Measurements from ENCODE around the gene AARS2.

AARS2 gene

DNA sequence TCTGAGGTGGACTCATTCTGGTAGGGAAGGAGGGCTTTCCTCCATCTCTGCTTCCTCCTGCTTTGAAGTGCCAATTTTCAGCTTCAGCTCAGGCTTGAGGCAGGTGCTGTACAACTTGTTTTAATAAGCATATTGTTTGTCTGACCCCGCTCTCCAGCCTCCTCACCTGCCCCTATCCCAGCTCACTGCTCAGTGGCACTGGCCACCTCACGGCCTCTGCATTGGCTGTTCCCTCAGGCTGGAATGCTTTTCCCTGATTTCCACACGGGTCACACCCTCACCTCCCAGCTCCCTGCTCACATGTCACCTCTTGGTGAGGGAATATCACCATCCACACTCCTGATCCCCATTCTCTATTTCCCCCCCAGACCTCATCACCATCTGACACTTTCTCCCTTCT is 14.3 kb downstream of the AARS2 start:
- no peak for DNase-seq

DNA sequence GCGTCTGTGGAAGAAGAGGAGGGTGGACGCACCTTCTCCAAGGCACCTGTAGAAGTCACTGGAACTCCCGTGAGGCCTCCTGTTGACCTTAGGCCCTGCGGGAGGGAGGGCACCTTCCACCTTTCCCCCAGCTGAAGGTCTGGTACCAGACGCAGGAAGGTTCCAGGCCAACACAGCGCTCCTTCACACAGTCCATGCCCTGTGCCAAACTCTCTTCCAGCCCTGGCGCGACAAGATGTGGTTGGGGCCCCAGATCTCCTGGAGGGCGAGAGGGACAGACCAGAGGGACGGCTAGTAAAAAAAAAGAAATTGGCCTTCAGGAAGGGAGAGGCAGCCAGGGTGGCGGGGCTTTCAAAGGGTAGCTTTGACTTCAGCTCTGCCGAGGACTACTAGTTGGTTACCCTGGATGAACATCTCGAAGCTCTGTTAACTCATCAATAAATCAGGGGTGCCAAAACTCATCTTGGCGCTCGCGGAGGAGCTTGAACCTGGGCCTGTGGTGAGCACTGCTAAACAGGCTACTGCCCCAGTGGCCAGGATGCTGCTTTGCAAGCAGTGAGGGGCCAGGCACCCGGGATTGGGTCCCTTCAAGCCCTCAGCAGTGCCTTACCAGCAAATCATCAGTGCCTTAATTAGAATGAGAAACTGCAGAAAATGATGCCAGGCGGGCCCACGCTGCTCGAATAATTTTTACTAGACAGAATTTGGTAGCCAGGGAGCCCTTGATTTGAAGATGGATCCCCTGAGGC is 14.9 kb downstream of the AARS2 start:
- no peak for DNase-seq

DNA sequence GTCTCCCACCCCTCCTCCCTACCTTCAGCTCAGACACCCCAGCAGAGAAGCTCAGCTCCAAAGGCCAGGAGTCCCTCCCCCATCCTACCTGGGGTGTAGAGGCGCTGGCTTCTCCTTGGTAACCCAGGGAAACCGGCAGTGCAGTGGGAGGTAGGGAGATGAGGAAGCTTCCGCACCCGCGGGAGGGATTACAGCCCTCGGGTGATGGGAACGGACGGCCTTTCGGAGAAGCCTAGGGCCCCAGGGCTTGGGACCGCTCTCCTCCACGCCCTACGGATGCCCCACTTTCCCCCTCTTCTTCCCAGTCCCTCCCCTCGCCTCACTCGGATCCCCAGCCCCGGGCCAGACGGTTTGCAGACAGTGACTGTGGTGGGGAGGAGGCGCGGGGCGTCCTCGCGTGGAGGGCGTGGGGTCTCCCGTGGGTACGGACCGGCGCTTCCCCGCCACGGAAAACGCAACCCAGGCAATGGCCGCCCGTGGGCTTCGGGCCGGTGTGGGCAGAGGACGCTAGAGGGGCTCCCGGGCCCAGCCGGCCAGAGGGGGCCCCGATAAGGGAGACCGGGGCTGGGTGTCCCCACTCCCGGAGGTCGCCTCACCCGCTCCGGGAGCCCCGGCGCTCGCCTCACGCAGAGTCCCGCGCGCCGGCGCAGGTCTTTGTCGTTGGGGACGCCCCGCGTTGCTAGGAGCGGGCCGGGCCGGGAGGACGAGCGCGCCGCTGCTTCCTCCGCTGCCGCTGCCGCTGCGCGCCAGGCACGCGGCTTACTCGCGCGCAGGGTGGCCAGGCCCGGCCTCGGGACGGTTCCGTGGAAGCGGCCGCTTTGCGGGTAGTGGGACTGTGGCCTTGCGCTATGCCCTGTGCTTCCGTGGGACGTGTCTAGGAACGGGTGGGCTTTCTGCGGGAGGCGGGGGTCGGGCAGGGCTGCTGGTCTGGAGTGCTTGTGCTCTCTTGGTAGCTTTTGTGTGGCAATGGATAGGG is 15.8 kb downstream of the AARS2 start:
- peak; percentile 80 for DNase-seq

- no peak for DNase-seq
These were observed 18.0 kb downstream of the AARS2 start for GRCh38 chr6:44294832-44295791.

DNA sequence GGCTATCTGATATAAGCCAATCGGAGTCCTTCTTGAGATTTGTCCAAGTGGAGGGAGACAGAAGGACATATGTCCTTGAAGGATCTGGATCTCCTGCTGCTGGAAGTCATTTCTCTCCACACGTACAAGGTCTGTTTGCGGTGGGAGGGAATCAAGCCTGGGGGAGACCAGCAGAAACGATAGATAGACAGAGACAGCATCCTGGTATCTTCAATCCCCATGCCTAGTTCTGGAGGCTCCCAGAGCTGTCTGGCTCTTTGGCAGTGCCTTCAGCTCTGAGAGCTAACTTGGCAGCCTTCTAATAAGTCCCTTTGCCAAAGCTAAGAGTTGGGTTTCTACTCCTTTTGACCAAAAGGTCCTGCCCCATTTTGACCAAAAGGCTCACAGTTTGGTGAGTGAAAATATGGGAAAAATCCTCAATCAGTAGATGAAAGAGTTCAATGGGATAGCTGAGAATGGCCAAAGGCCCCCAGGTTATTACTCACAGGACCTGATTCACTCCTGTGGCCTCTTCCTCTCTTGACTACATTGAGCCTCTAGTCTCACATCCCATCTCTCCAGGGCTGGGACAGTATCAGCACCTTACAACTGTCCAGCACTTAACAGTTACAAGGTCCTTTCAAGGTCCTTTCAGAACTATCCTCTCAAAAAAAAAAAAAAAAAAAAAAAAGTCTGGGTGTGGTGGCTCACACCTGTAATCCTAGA is 20.3 kb downstream of the AARS2 start:
- no peak for DNase-seq

DNA sequence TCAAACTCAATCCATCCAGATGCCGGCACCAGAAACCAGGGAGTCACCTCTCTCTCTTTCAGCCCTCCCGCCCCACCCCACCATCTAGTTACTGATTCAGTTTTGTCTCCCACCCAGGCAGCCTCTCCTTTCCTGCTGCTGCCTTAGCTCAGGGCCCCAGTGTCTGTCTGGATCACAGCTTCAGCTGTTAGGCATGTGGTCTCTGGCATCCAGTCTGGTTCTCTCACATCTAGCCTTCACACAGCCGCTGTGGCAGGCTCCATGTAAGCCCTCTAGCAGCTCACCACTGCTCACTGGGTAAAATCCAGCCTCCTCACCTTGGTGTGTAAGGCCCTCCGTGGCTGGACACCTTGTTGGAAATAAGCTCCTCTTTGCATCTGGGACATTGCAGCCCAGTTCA is 21.3 kb downstream of the AARS2 start:
- no peak for DNase-seq

DNA sequence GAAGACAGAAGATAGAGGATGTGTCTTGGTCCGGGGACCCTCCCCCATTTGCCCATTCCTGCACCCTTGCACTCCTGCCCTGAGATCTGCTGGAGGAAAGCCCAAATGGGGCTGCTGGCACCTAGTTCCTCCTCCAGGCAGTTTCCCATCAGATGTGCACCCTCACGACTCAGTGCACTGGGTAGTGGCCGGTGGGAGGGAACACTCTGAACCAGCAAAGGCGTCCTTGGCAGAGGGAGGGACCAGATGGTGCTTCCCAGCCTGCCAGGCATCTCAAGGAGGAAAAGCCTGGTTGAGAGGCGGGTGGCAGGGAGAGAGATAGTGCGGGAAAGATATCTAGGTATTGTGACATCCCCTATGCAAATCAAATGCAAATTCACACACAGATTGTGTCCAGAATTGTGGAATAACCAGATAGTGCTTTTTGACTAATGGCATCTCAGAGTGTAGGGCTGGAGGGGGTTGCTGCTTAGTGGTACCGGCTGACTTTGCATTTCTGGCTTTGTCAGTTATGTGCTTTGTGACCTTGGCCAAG is 23.4 kb downstream of the AARS2 start:
- no peak for DNase-seq

- no peak for DNase-seq
These were observed 26.4 kb downstream of the AARS2 start for GRCh38 chr6:44286747-44287146.

GRCh38 chr6:44286285-44286565 is 26.9 kb downstream of the AARS2 start:
- no peak for DNase-seq

DNA sequence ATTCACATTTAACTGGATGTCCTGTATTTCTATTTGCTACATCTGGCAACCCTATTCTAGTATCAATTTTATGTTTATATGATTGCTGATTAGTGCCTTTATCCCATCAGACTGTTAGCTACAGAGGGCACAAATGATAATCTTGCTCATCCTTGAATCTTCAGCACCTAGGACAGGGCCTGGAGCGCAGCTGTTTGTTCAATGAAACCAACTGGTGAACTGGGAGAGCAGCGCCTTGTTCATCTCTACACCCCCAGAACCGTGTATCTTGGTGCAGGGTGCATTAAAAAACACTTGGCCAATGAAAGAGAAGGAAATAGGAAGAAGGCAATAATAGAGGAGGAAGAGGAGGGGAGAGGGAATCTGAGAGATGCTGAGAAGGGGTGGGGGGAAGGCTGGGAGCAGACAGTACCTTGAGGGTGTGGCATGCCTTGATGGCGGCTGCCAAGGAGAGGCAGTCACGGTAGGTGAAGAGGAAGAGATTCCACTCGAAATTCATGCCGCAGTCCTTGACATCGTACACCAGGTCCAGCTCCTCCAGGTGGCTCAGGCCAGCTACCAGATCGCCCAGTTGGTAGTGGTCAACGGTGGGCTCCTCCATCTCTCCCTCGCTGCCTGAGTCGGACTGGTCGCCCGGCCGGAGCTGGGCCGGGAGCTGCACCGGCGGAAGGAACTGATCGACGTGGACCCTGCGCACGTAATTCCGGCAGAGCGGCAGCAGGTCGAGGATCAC is 27.4 kb downstream of the AARS2 start:
- DNase-seq, result no peak

DNA sequence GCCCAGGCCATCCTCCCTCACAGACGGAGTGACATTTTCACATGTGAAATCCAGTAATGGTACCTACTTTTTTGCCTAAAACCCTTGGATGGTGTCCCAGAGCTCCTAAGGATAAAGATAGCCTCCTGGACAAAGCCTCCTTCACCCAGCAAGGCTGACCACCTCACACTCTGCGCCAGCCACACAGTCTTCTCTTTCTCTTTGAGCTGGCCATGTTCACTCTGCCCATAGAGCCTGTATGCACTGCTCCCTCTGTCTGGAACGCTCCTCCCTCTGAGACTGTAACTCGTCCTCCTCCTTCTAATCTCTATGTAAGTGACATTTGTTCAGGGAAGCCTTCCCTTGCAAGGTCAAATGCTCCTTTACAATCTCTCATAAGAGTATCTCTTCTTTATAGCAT is 28.3 kb downstream of the AARS2 start:
- no peak for DNase-seq

- DNase-seq, result no peak
These were observed 29.0 kb downstream of the AARS2 start for GRCh38 chr6:44284121-44284520.

DNA sequence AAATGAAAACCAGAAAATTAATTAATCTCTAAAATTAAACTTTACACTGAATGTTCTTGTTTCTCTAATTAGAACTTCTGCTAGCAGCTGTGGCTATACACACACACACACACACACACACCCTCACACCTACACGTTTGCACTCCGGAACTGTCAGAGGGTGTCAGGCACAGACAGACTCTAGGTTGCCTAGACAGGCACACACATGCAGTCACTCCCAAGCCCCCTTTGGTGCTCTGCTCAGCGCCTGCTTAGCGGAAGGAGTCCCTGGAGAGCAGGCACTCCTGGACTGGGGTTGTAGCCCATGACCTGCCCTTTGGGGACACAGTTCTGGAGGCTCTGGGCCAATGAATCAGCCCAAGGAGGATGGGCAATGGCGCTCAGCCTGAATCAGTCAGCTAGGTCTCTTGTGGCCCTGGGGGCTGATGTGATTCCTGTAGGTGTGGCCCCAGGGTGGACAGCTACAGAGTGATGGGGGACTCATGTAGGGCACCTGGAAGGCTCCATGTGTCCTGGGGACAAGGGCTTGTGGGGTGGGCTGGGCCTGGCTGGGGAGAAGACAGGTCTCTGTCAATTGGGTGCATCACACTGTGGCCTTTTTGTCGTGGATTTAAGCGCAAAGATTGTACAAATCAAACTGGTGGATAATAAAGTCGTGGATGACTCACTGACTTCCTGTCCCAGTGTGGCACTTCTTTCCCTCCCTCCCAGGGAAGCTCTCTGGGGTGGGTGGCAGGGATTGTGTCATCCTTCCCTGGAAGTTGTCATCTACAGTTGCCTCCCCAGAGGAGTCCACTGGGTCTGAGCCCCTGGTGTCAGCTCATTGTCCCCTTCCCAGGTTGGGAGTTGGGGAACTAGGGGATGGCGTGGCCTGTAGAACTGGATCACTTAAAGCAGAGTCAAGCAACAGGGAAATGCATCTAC is 34.1 kb downstream of the AARS2 start:
- no peak for DNase-seq

DNA sequence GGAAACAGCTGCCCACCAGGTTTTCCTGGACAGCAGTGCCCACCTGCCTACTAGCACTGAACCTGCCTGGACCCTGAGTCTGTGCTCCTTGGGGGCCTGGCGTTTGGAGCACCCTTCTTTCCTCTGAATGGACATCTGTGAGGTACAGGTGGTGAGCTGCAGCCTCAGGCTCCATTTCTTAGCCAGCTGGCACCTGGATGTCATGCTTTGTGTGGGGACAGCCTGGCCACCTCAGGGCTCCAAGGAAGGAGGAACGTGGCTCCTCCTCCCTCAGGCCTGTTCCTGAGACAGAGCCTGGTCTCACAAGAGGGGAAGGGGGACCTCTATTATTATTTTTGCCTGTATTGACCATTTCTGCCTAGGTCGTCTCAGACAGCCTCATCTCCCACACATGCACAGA is 34.8 kb downstream of the AARS2 start:
- no peak for DNase-seq

GRCh38 chr6:44277763-44278162 is 35.4 kb downstream of the AARS2 start:
- no peak for DNase-seq

DNA sequence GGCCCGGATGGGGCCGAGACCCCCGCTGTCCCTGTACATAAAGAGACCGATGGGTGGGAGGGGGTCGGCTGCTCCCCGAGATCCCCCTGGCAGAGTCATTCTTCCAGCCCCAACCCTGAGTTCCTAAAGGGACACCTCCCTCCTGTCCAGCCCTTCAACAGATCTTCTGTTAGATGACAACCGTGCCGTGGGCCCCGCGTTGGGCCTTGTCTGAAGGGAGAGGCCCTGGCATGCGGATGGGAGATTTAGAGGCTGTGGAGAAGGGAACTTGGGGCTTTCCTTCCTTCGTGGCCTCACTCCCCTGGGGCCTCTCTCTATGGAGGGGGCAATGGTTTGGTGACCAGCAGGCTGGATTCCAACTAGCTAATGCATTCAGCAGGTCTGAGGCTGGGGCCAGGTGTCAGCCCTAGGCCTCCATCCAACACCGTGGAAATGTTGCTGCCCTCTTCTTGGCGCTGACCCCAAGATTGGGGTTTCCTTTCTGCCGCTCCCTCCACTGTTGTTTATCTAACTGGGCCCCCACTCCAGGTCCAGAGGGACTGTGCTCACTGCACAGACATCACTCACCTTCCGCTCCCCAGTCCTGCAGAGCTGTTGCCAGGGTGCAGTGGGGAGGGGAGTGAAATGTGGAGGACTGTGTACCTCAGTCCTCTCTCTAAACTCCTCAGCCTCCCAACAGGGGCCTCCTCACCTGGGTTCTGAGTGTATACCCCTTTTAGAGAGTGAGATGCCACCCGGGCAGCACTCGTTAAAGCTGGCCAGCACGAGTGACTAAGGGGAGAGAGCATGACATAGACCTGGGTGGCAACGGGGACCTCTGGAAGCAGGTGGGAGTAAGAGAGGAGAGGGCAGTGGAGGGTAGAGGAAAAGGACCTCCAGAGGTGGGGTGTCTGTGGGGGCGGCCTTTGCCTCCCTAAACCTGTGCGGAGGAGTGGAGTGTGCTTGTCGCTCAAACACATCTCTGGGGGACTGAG is 36.2 kb downstream of the AARS2 start:
- no peak for DNase-seq

DNA sequence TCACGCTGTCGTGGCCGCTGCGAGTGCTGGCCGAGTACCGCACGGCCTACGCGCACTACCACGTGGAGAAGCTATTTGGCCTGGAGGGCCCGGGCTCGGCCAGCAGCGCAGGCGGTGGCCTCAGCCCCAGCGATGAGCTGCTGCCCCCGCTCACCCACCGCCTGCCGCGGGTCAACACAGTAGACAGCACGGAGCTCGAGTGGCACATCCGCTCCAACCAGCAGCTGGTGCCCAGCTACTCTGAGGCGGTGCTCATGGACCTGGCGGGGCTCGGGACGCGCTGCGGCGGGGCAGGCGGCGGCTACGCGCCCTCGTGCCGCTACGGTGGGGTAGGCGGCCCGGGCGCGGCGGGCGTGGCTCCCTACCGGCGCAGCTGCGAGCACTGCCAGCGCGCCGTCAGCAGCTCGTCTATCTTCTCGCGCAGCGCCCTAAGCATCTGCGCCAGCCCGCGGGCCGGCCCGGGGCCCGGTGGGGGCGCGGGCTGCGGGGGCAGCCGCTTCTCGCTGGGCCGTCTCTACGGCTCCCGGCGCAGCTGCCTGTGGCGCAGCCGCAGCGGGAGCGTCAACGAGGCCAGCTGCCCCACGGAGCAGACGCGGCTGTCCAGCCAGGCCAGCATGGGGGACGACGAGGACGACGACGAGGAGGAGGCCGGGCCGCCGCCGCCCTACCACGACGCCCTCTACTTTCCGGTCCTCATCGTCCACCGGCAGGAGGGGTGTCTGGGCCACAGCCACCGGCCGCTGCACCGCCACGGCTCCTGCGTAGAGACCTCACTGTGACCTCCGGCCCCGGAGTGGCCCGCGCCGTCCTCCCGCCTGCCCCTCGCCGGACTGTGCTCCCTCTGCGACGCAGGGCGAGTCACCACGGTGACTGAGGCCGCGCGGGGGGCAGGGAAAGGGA is 37.1 kb downstream of the AARS2 start:
- peak; percentile 67 for DNase-seq

DNA sequence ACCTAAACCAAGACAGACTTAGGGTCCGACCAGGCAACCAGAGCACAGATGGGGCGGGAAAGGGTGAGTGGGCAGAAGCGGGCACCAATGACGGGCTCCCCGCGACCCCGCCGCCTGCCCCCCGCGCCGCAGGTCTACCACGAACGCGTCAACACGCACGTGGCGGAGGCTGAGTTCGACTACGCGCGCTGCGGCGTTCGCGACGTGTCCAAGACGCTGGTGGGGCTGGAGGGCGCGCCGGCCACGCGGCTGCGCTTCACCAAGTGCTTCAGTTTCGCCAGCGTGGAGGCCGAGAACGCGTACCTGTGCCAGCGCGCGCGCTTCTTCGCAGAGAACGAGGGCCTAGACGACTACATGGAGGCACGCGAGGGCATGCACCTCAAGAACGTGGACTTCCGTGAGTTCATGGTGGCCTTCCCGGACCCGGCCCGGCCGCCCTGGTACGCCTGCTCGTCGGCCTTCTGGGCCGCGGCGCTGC is 37.8 kb downstream of the AARS2 start:
- DNase-seq, result peak; percentile 58
